GM12801 (cell line): ENCODE results near the gene TAF15.

Experiments used
- CTCF ChIP-seq: IDR thresholded peaks from one replicate; pipeline ENCODE4 v1.5.1; 2011; ENCODE audit warnings: control low read depth; ENCODE audit not compliant: insufficient read length; ENCODE audit errors: extremely low read depth

The TAF15 gene

DNA sequence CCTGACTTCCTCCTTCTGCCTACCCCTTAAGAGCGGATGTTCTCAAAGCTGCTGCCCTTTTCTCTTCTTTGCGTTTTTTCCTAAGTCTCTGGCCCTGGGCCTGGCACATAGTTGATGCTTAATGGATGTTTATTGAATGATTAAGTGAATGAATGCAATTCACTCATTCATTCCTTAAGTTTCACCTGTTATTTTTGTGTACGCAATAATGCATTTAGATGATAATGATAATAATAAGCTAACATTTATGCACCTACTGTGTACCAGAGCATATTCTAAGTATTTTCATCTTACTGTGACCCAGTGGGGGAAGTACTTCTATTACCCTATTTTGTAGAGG, 66.5 kb downstream of the TAF15 start:
- no peak for TF ChIP-seq CTCF

GRCh38 chr17:35876534-35876933, 67.2 kb downstream of the TAF15 start:
- no peak for TF ChIP-seq CTCF

GRCh38 chr17:35877345-35878029, 68.2 kb downstream of the TAF15 start:
- TF ChIP-seq CTCF: no peak

- TF ChIP-seq CTCF: no peak
Observed at GRCh38 chr17:35878361-35878760, 69.1 kb downstream of the TAF15 start.

- no peak for TF ChIP-seq CTCF
Observed at GRCh38 chr17:35879773-35880654, 70.7 kb downstream of the TAF15 start, which contains the start of gene CCL5. TSS of gene CCL5 (minus strand) at chr17:35880360.

DNA sequence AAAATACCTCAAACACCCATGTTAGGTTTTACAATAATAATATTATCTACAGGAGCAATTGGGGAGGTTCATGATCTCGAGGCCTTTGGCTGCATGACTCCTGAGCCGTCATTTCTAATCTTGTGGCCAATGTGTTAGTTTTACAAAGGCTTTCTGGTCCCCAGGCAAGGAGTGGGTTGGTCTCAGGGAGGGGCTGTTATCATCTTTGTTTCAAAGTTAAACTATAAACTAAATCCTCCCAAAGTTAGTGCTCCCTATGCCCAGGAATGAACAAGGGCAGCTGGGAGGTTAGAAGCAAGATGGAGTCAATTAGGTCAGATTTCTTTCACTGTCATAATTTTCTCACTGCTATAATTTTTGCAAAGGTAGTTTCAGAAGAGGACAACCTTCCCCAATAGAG, 80.0 kb downstream of the TAF15 start:
- no peak for TF ChIP-seq CTCF

GRCh38 chr17:35889818-35890773, 80.8 kb downstream of the TAF15 start:
- no peak for TF ChIP-seq CTCF
